HepG2 (cell line): ENCODE results near the gene ZNF831. TPM values are rescaled to one million over a fixed set of nuclear protein-coding genes. Genes with fewer than 3 reads are reported as not detected.

Experiments
- ATAC-seq: fragments of 200-7000 bp; cut with Tn5 transposase; 3 replicates; pipeline ENCODE4 v1.9.1; 2020; ENCODE audit warnings: mild to moderate bottlenecking, moderate library complexity
- BruUV-seq: library from RNA; stranded (reverse); fragments of 400-500 nt; replicated peaks from 2 replicates; lab custom pipeline; 2021; lab: Mats Ljungman, UMichigan
- CTCF ChIA-PET: fragments of 300-600 bp; formaldehyde crosslinking; extraction: SDS; loops from one replicate; lab custom pipeline; 2021; ENCODE audit warnings: low total read pairs, inconsistent platforms, low intra/inter-chr PET ratio; lab: Yijun Ruan, JAX
- POLR2A ChIA-PET: fragments of 350-600 bp; sonication (Branson Sonifier 250); formaldehyde crosslinking; loops from one replicate; lab custom pipeline; 2020; ENCODE audit warnings: antibody characterized with exemption, inconsistent platforms; lab: Yijun Ruan, JAX
- DNase-seq: peaks from one replicate; pipeline ENCODE4 v3.0.0-alpha.2; 2015; ENCODE audit warnings: low spot score
- FAIRE-seq: peaks from 3 replicates; lab custom pipeline; 2011; peaks lifted over from hg19 to GRCh38; lab: Jason Lieb, UNC
- H2AFZ ChIP-seq: one replicate; pipeline ENCODE4 v1.6.1; 2011; ENCODE audit warnings: low read length, inconsistent platforms
- H3K27ac ChIP-seq: fragments of 300-600 bp; 3 replicates; pipeline ENCODE4 v1.8.0; 2011; ENCODE audit warnings: mixed run types, mild to moderate bottlenecking, mixed read lengths, low read length, inconsistent platforms; ENCODE audit not compliant: insufficient read depth; ENCODE audit errors: extremely low read length
- H3K27me3 ChIP-seq, 2 experiments: fragments of 200-600 bp in 1 of 2; 2 replicates in 1 of 2; 3 replicates in 1 of 2; pipeline versions ENCODE4 v1.6.0 to v1.8.0; 2011; ENCODE audit warnings: low read length in 2 of 2, mild to moderate bottlenecking in 2 of 2, moderate library complexity in 2 of 2, inconsistent platforms in 1 of 2; ENCODE audit not compliant: insufficient read depth in 2 of 2, control insufficient read depth in 1 of 2
- H3K36me3 ChIP-seq, 2 experiments: fragments of 200-600 bp in 1 of 2; replicated peaks in 1 of 2; 2 replicates in 1 of 2; 3 replicates in 1 of 2; pipeline versions ENCODE4 v1.5.1 to v1.8.0; 2011; ENCODE audit warnings: low read length in 2 of 2, inconsistent platforms in 1 of 2; ENCODE audit not compliant: insufficient read depth in 2 of 2, control insufficient read depth in 1 of 2
- H3K4me1 ChIP-seq: 2 replicates; pipeline ENCODE4 v1.5.1; 2012; ENCODE audit warnings: low read length, inconsistent platforms; ENCODE audit not compliant: insufficient read depth
- H3K4me2 ChIP-seq: 2 replicates; pipeline ENCODE4 v1.6.0; 2011; ENCODE audit warnings: low read depth, low read length, inconsistent platforms
- H3K4me3 ChIP-seq, 3 experiments: fragments of 200-600 bp in 1 of 3; sonication (generic), shearing (Covaris generic) in 1 of 3; replicated peaks in 1 of 3; 2 replicates each; pipeline ENCODE4 v1.5.1; 2011 to 2016; ENCODE audit warnings: low read length in 3 of 3, inconsistent platforms in 2 of 3, low read depth in 2 of 3, mild to moderate bottlenecking in 2 of 3, control low read depth in 1 of 3, mixed read lengths in 1 of 3; ENCODE audit not compliant: insufficient read depth in 1 of 3
- H3K79me2 ChIP-seq: one replicate; pipeline ENCODE4 v1.6.1; 2011; ENCODE audit warnings: low read length, inconsistent platforms; ENCODE audit not compliant: insufficient read depth
- H3K9ac ChIP-seq: 2 replicates; pipeline ENCODE4 v1.6.0; 2011; ENCODE audit warnings: mild to moderate bottlenecking, low read depth, low read length, inconsistent platforms; ENCODE audit not compliant: insufficient read depth
- H3K9me3 ChIP-seq: 2 replicates; pipeline ENCODE4 v1.5.1; 2012; ENCODE audit warnings: mild to moderate bottlenecking, low read length
- H4K20me1 ChIP-seq: 2 replicates; pipeline ENCODE4 v1.6.0; 2011; ENCODE audit warnings: inconsistent platforms, mild to moderate bottlenecking, low read length, moderate library complexity; ENCODE audit not compliant: insufficient read depth
- CBFB ChIP-seq: sonication (generic); formaldehyde crosslinking; IDR thresholded peaks from 2 replicates; pipeline ENCODE4 v1.4.0; 2020; ENCODE audit warnings: missing genetic modification reagents
- FOXO1 ChIP-seq: sonication (generic); formaldehyde crosslinking; IDR thresholded peaks from 2 replicates; pipeline ENCODE4 v1.4.0; 2020; ENCODE audit warnings: missing genetic modification reagents
- TBL1XR1 ChIP-seq: fragments of 150-350 bp; IDR thresholded peaks from 2 replicates; pipeline ENCODE4 v1.6.1; 2014; ENCODE audit warnings: borderline replicate concordance, low read length; ENCODE audit not compliant: partially characterized antibody
- ZNF431 ChIP-seq: sonication (generic); formaldehyde crosslinking; IDR thresholded peaks from 2 replicates; pipeline ENCODE4 v1.9.0; 2022; ENCODE audit warnings: missing genetic modification reagents, low read depth, mild to moderate bottlenecking, borderline replicate concordance
- ZNF614 ChIP-seq: IDR thresholded peaks from 2 replicates; pipeline ENCODE4 v1.6.1; 2018; ENCODE audit warnings: missing biosample characterization, missing genetic modification reagents, inconsistent platforms, borderline replicate concordance
- ZNF691 ChIP-seq: sonication (generic); formaldehyde crosslinking; IDR thresholded peaks from 2 replicates; pipeline ENCODE4 v1.4.0; 2020; ENCODE audit warnings: missing genetic modification reagents, low read depth, mild to moderate bottlenecking, borderline replicate concordance
- WGBS: methylation state at CpG from one replicate; pipeline ENCODE4 v1.1.6; 2017; ENCODE audit warnings: low lambda C conversion rate; 5-methylcytosine and 5-hydroxymethylcytosine counted together
- in situ Hi-C: cut with HindIII; loops from 2 replicates; pipeline ENCODE4 v1.10.0; 2017; ENCODE audit warnings: low pct_unique_long_range_greater_than_20kb; ENCODE audit not compliant: extremely low pct_ligation_motif_present
- intact Hi-C: fragments of 100-400 bp; cut with micrococcal nuclease; formaldehyde crosslinking; loops from one replicate; pipeline ENCODE4 v1.10.0; 2022; ENCODE audit not compliant: unreplicated experiment
- polyA plus RNA-seq, 8 experiments: library from polyadenylated mRNA; depleted of rRNA in 3 of 8; stranded (reverse) in 7 of 8; unstranded in 1 of 8; fragments of >200 nt; fragmentation: Illumina TruSeq in 4 of 8; extraction: Trizol in 4 of 8; gene quantifications; 2 replicates each; pipeline versions ENCODE4 v1.2.1 to v1.2.3, GENCODE V29; 2011 to 2016; ENCODE audit warnings: low read depth in 4 of 8, missing spikeins in 1 of 8, mixed read lengths in 1 of 8; ENCODE audit not compliant: insufficient read depth in 1 of 8
- total RNA-seq, 5 experiments: library from RNA; depleted of rRNA; stranded (reverse); fragments of >200 nt; fragmentation: Illumina TruSeq; extraction: Trizol; gene quantifications; 2 replicates each; pipeline ENCODE4 v1.2.3, GENCODE V29; 2016; ENCODE audit warnings: low read depth in 1 of 5
- TF ChIP-seq, protein P1 (sequence below): sonication (generic); formaldehyde crosslinking; conservative IDR thresholded peaks from 2 replicates; pipeline ENCODE4 v1.4.0; 2020; ENCODE audit warnings: mild to moderate bottlenecking, missing genetic modification reagents, moderate library complexity

Gene ZNF831
- total and polyA plus RNA-seq, 2 of the 13 experiments (the other 11 are each of a cell fraction or from before 2014, with no cell fraction given): not detected

GRCh38 chr20:59165891-59166709 lies 2.5 kb downstream of the ZNF831 start:
- Histone ChIP-seq H3K9me3 (no peaks in the 10 kb centered on the region), H3K4me2 (no peak overlapping the region)
- POLR2A ChIA-PET: no interaction called here
- DNase-seq: no peak
- no peak for TF ChIP-seq ZNF691 (CRISPR knock-in tag)
- TF ChIP-seq, protein P1, sequence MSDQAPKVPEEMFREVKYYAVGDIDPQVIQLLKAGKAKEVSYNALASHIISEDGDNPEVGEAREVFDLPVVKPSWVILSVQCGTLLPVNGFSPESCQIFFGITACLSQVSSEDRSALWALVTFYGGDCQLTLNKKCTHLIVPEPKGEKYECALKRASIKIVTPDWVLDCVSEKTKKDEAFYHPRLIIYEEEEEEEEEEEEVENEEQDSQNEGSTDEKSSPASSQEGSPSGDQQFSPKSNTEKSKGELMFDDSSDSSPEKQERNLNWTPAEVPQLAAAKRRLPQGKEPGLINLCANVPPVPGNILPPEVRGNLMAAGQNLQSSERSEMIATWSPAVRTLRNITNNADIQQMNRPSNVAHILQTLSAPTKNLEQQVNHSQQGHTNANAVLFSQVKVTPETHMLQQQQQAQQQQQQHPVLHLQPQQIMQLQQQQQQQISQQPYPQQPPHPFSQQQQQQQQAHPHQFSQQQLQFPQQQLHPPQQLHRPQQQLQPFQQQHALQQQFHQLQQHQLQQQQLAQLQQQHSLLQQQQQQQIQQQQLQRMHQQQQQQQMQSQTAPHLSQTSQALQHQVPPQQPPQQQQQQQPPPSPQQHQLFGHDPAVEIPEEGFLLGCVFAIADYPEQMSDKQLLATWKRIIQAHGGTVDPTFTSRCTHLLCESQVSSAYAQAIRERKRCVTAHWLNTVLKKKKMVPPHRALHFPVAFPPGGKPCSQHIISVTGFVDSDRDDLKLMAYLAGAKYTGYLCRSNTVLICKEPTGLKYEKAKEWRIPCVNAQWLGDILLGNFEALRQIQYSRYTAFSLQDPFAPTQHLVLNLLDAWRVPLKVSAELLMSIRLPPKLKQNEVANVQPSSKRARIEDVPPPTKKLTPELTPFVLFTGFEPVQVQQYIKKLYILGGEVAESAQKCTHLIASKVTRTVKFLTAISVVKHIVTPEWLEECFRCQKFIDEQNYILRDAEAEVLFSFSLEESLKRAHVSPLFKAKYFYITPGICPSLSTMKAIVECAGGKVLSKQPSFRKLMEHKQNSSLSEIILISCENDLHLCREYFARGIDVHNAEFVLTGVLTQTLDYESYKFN (CRISPR knock-in tag): no peak
- no peak for TF ChIP-seq TBL1XR1
- no peak for TF ChIP-seq FOXO1 (CRISPR knock-in tag)
- TF ChIP-seq ZNF431 (CRISPR knock-in tag): no peak
- TF ChIP-seq CBFB (CRISPR knock-in tag): no peak
- no peak for TF ChIP-seq ZNF614 (CRISPR knock-in tag)
- TF ChIP-seq, all 625 proteins: peak for 0
- FAIRE-seq (no peak), ATAC-seq (no peak)
- H3K79me2 ChIP-seq: no peaks in the 10 kb centered on the region
- H3K9ac ChIP-seq: no peak overlapping the region
- BruUV-seq: no TSS peak
- H3K36me3 ChIP-seq: no peaks in the 10 kb centered on the region
- H3K4me3 ChIP-seq: no peak overlapping the region
- H2AFZ ChIP-seq: no peak overlapping the region
- CTCF ChIA-PET: no interaction called here
- H3K4me1 ChIP-seq: no peaks in the 10 kb centered on the region
- peaks cover 0 to 6% of the 10 kb centered on the region in 2 experiments; a peak in 1 of 5 replicates for H3K27me3 ChIP-seq
- no peak overlapping the region for H3K27ac ChIP-seq
- no peaks in the 10 kb centered on the region for H4K20me1 ChIP-seq
- in situ Hi-C loops (no loop called here), intact Hi-C loops (no loop called here)
- 20% methylated on average over 11 of the region's 11 CpGs for WGBS
